ENCODE results near the gene GOLGA3. TPM values are rescaled to one million over a fixed set of nuclear protein-coding genes. Genes with fewer than 3 reads are reported as not detected.

Gene GOLGA3
- total and polyA plus RNA-seq, 4 donors, result 5.0 to 43.0 (median 15.8) TPM

- 95% methylated on average over 20 of the region's 20 CpGs for WGBS
- Histone ChIP-seq H3K4me3 (ENCODE audit: low read depth in 1 of 3, low read length in 3 of 3) (no peak overlapping the region), H3K4me1 (ENCODE audit: control insufficient read depth in 4 of 4, insufficient read depth in 4 of 4, low read length in 3 of 4) (no peaks in the 10 kb centered on the region), H3K9me3 (ENCODE audit: control insufficient read depth in 4 of 4, low read length in 3 of 4) (no peaks in the 10 kb centered on the region), H3K27me3 (ENCODE audit: control insufficient read depth in 4 of 4, insufficient read depth in 4 of 4, low read length in 3 of 4) (no peaks in the 10 kb centered on the region), H3K9ac (ENCODE audit: low read depth in 1 of 2, low read length in 2 of 2) (no peak overlapping the region), H3K27ac (ENCODE audit: low read depth in 1 of 2, low read length in 2 of 2) (no peak overlapping the region), H3K36me3 (ENCODE audit: control insufficient read depth in 4 of 4, insufficient read depth in 3 of 4, low read depth in 1 of 4, low read length in 3 of 4) (peaks cover 19 to 87% (median 54%) of the 10 kb centered on the region in 4 donors)
- DNase-seq (ENCODE audit: low spot score), result no peak
- TF ChIP-seq RXRA (IDR thresholded peaks at IDR 0.05) (no peak), FOXA1 (IDR thresholded peaks at IDR 0.05) (no peak), CTCF (IDR thresholded peaks at IDR 0.05; ENCODE audit: low read depth, low read length, missing input control) (no peak), HNF4A (conservative IDR thresholded peaks at IDR 0.05) (no peak), YY1 (IDR thresholded peaks at IDR 0.05) (no peak), GABPA (IDR thresholded peaks at IDR 0.05 in 1 of 2, conservative IDR thresholded peaks at IDR 0.05 in 1 of 2) (no peak), TAF1 (conservative IDR thresholded peaks at IDR 0.05) (no peak), ATF3 (IDR thresholded peaks at IDR 0.05) (no peak), REST (IDR thresholded peaks at IDR 0.05) (no peak), EGR1 (IDR thresholded peaks at IDR 0.05; ENCODE audit: low read depth in 2 of 2) (no peak)
Observed at GRCh38 chr12:132735496-132735895, 93.2 kb downstream of the GOLGA3 start.

- no peaks in the 10 kb centered on the region for H3K27me3 ChIP-seq (ENCODE audit: control insufficient read depth in 4 of 4, insufficient read depth in 4 of 4, low read length in 3 of 4)
- H3K9ac ChIP-seq (ENCODE audit: low read depth in 1 of 2, low read length in 2 of 2), result no peak overlapping the region
- H3K36me3 ChIP-seq (ENCODE audit: control insufficient read depth in 4 of 4, insufficient read depth in 3 of 4, low read depth in 1 of 4, low read length in 3 of 4), result peaks cover 14 to 78% (median 43%) of the 10 kb centered on the region in 4 donors
- no peak overlapping the region for H3K4me3 ChIP-seq (ENCODE audit: low read depth in 1 of 3, low read length in 3 of 3)
- WGBS, result 79% methylated on average over 10 of the region's 10 CpGs
- H3K27ac ChIP-seq (ENCODE audit: low read depth in 1 of 2, low read length in 2 of 2), result no peak overlapping the region
- no peak for DNase-seq (ENCODE audit: low spot score)
- H3K9me3 ChIP-seq (ENCODE audit: control insufficient read depth in 4 of 4, low read length in 3 of 4), result no peaks in the 10 kb centered on the region
- no peaks in the 10 kb centered on the region for H3K4me1 ChIP-seq (ENCODE audit: control insufficient read depth in 4 of 4, insufficient read depth in 4 of 4, low read length in 3 of 4)
- TF ChIP-seq CTCF (IDR thresholded peaks at IDR 0.05; ENCODE audit: low read depth, low read length, missing input control) (no peak), TAF1 (conservative IDR thresholded peaks at IDR 0.05) (no peak), ATF3 (IDR thresholded peaks at IDR 0.05) (no peak), GABPA (IDR thresholded peaks at IDR 0.05 in 1 of 2, conservative IDR thresholded peaks at IDR 0.05 in 1 of 2) (no peak), YY1 (IDR thresholded peaks at IDR 0.05) (no peak), FOXA1 (IDR thresholded peaks at IDR 0.05) (no peak), EGR1 (IDR thresholded peaks at IDR 0.05; ENCODE audit: low read depth in 2 of 2) (no peak), NR2F2 (IDR thresholded peaks at IDR 0.05) (no peak), SP1 (IDR thresholded peaks at IDR 0.05) (no peak), RXRA (IDR thresholded peaks at IDR 0.05) (no peak), HNF4G (IDR thresholded peaks at IDR 0.05) (no peak), REST (IDR thresholded peaks at IDR 0.05) (no peak), HNF4A (conservative IDR thresholded peaks at IDR 0.05) (no peak), FOXA2 (IDR thresholded peaks at IDR 0.05) (no peak), JUND (IDR thresholded peaks at IDR 0.05) (no peak), RAD21 (IDR thresholded peaks at IDR 0.05) (no peak), MAX (IDR thresholded peaks at IDR 0.05) (no peak)
Observed at GRCh38 chr12:132734206-132734605, 94.5 kb downstream of the GOLGA3 start.
